Stimulated activated CD4-positive, alpha-beta T cell treated with anti-CD3 and anti-CD28 coated beads, TNF-alpha, amount 100 ng/mL, for 24 hours (primary cell): ENCODE measurements around the gene POLR2I.

ENCODE experiments used
- DNase-seq, 3 experiments: peaks; one replicate each; pipeline ENCODE4 v3.0.0-alpha.2; 2020; ENCODE audit warnings: low read depth in 3 of 3

POLR2I gene

GRCh38 chr19:36114721-36115452, at the start of gene POLR2I:
Gene POLR2I (minus strand): TSS chr19:36114875. CDS start chr19:36114856, 19 bp downstream.
- DNase-seq: peak; percentile 96 to 98 (median 97)

GRCh38 chr19:36163813-36164212, 49.1 kb upstream of the POLR2I start:
- no peak for DNase-seq

GRCh38 chr19:36160821-36161596, 46.3 kb upstream of the POLR2I start:
- DNase-seq: no peak

GRCh38 chr19:36153126-36153525, 38.5 kb upstream of the POLR2I start:
- no peak for DNase-seq

- no peak for DNase-seq
Measured at GRCh38 chr19:36152352-36153091, 37.8 kb upstream of the POLR2I start, which contains the start of gene COX7A1. Gene COX7A1 (minus strand): TSS chr19:36152447. CDS start chr19:36152407, 40 bp downstream.

- no peak for DNase-seq
Measured at GRCh38 chr19:36152019-36152351, 37.3 kb upstream of the POLR2I start.

GRCh38 chr19:36151144-36152018, 36.7 kb upstream of the POLR2I start:
- no peak for DNase-seq

- DNase-seq: no peak
Measured at GRCh38 chr19:36150586-36150985, 35.9 kb upstream of the POLR2I start.

- no peak for DNase-seq
Measured at GRCh38 chr19:36149673-36150406, 35.2 kb upstream of the POLR2I start.

- DNase-seq: no peak
Measured at GRCh38 chr19:36144624-36145023, 29.9 kb upstream of the POLR2I start.

- no peak for DNase-seq
Measured at GRCh38 chr19:36142496-36142895, 27.8 kb upstream of the POLR2I start.

GRCh38 chr19:36142046-36142445, 27.4 kb upstream of the POLR2I start:
- no peak for DNase-seq

- peak; percentile 81 to 90 (median 87) for DNase-seq
Measured at GRCh38 chr19:36141039-36141927, 26.6 kb upstream of the POLR2I start.

- peak in 2 of 3 experiments; percentile 27 to 38 for DNase-seq
Measured at GRCh38 chr19:36140304-36141038, 25.8 kb upstream of the POLR2I start.

- DNase-seq: peak; percentile 84 to 93 (median 87)
Measured at GRCh38 chr19:36139473-36140303, 25.0 kb upstream of the POLR2I start, which contains the start of gene CAPNS1. Gene CAPNS1 (plus strand): TSS chr19:36140066. CDS start chr19:36141012, 946 bp downstream.

- DNase-seq: no peak
Measured at GRCh38 chr19:36139120-36139472, 24.4 kb upstream of the POLR2I start.

- DNase-seq: no peak
Measured at GRCh38 chr19:36136964-36137686, 22.4 kb upstream of the POLR2I start.
